Measurements from ENCODE around the gene INTS1. TPM values are rescaled to one million over a fixed set of nuclear protein-coding genes. Genes with fewer than 3 reads are reported as not detected.

INTS1 gene
- total RNA-seq, 2 donors from 2014 or later, result 84.6 to 85.0 TPM

- DNase-seq (ENCODE audit: low spot score in 2 of 2), result no peak
- no peak for ATAC-seq
- Mint-ChIP-seq H3K27ac (no peak overlapping the region), H3K36me3 (peaks cover 6 to 9% of the 10 kb centered on the region in 2 donors), H3K9me3 (no peaks in the 10 kb centered on the region)
These were observed 30.9 kb upstream of the INTS1 start for GRCh38 chr7:1535100-1535458.

DNA sequence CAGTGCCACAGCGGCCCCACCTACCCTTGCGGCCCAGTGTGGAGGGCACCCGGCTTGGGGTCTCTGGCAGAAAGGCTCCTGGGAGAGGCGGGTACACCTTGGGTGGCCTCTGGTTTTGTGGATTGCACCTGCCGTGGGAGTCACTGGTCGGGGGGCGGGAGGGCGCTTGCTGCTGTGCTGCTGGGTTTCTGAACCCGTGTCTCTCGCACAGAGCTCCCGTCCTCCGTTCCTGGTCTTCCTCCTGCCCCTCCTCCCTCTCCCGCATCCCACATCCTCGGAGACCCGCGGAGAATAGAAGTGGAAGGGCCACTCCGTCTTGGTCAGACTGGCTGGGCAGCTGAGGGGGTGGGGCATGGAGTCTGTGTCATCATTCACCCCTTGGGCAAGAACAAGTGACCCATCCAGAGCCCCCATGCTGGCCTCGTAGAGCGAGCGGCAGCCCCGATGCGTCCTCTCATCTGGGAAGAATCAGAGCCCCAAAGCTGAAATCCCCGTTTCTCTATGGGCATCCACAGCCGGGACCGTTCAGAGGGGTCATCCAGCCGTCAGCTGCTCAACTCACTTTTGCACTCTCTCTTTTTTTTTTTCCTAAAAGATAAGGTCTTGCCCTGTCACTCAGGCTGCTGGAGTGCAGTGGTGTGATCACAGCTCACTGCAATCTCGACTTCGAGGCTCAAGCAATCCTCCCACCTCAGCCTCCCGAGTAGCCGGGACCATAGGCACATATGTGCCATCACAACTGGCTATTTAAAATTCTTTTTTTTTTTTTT lies 30.3 kb upstream of the INTS1 start:
- Mint-ChIP-seq H3K36me3 (peaks cover 6 to 9% of the 10 kb centered on the region in 2 donors), H3K27ac (peak overlapping the region in 1 of 2 donors; percentile 86), H3K9me3 (no peaks in the 10 kb centered on the region)
- DNase-seq (ENCODE audit: low spot score in 2 of 2), result no peak
- no peak for ATAC-seq

GRCh38 chr7:1533547-1534329 lies 29.5 kb upstream of the INTS1 start:
- DNase-seq (ENCODE audit: low spot score in 2 of 2) (peak in 1 of 2 donors; percentile 39), ATAC-seq (peak; percentile 49 to 58)
- peaks cover 6 to 9% of the 10 kb centered on the region in 2 donors for H3K36me3 Mint-ChIP-seq
- H3K9me3 Mint-ChIP-seq, result no peaks in the 10 kb centered on the region
- peak overlapping the region; percentile 86 to 92 for H3K27ac Mint-ChIP-seq

DNA sequence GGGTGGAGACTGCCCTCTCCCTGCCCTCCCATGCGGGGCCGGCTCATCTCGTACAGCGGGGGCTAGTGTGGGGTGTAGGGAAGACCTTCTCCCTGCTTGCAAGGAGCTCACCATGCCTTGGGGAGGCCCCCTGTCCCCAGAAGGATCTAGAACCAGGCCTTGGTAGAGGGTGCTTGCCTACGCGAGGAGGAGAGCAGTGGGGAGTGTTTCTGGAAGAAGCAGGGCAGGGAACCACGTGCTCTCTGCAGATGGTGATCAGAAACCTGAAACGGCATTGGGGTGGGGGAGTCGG lies 29.0 kb upstream of the INTS1 start:
- no peaks in the 10 kb centered on the region for H3K9me3 Mint-ChIP-seq
- H3K36me3 Mint-ChIP-seq, result peaks cover 6 to 9% of the 10 kb centered on the region in 2 donors
- peak overlapping the region; percentile 86 to 92 for H3K27ac Mint-ChIP-seq
- ATAC-seq, result no peak
- no peak for DNase-seq (ENCODE audit: low spot score in 2 of 2)

GRCh38 chr7:1532456-1533254 lies 28.5 kb upstream of the INTS1 start:
- H3K9me3 Mint-ChIP-seq, result no peaks in the 10 kb centered on the region

GRCh38 chr7:1531979-1532455 lies 27.8 kb upstream of the INTS1 start:
- ATAC-seq (no peak), DNase-seq (ENCODE audit: low spot score in 2 of 2) (no peak)
- H3K9me3 Mint-ChIP-seq, result no peaks in the 10 kb centered on the region
- H3K36me3 Mint-ChIP-seq, result peaks cover 6 to 9% of the 10 kb centered on the region in 2 donors
- H3K27ac Mint-ChIP-seq, result peak overlapping the region; percentile 86 to 92

More at GRCh38 chr7:1532456-1533254, 28.5 kb upstream of the INTS1 start:
- ATAC-seq (peak; percentile 68 to 69), DNase-seq (ENCODE audit: low spot score in 2 of 2) (peak; percentile 53 to 77)
- H3K36me3 Mint-ChIP-seq, result peaks cover 6 to 9% of the 10 kb centered on the region in 2 donors
- H3K27ac Mint-ChIP-seq, result peak overlapping the region; percentile 86 to 92

GRCh38 chr7:1531263-1531978 lies 27.2 kb upstream of the INTS1 start:
- Mint-ChIP-seq H3K36me3 (peaks cover 6 to 9% of the 10 kb centered on the region in 2 donors), H3K9me3 (no peaks in the 10 kb centered on the region), H3K27ac (peak overlapping the region; percentile 86 to 92)
- DNase-seq (ENCODE audit: low spot score in 2 of 2) (peak in 1 of 2 donors; percentile 43), ATAC-seq (peak; percentile 1 to 19)

DNA sequence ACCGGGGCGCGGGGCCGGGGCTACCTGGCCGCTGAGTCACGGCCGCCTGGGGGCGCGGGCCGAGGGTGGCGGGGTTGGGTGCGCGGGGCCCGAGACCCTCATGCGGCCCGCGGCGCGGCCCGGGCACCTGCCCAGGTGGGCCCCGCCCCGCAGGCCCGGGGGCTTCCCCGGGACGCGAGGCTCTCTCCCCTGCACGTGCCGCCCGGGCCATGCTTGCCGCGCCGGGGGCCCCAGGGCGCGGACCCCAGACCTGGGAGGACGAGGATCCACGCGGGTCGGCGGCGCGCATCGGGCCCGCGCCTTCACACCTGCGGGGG lies 26.7 kb upstream of the INTS1 start:
- DNase-seq (ENCODE audit: low spot score in 2 of 2) (no peak), ATAC-seq (peak; percentile 3 to 8)
- Mint-ChIP-seq H3K27ac (peak overlapping the region in 1 of 2 donors; percentile 86), H3K9me3 (no peaks in the 10 kb centered on the region), H3K36me3 (peaks cover 6 to 9% of the 10 kb centered on the region in 2 donors)

- Mint-ChIP-seq H3K9me3 (no peaks in the 10 kb centered on the region), H3K36me3 (peaks cover 6 to 9% of the 10 kb centered on the region in 2 donors), H3K27ac (no peak overlapping the region)
- DNase-seq (ENCODE audit: low spot score in 2 of 2) (no peak), ATAC-seq (no peak)
These were observed 25.4 kb upstream of the INTS1 start for GRCh38 chr7:1529383-1530116.

GRCh38 chr7:1526271-1526754 lies 22.1 kb upstream of the INTS1 start:
- Mint-ChIP-seq H3K36me3 (peaks cover under 1 to 7% of the 10 kb centered on the region in 2 donors), H3K27ac (no peak overlapping the region), H3K9me3 (no peaks in the 10 kb centered on the region)
- DNase-seq (ENCODE audit: low spot score in 2 of 2), result no peak
- no peak for ATAC-seq

GRCh38 chr7:1525409-1525808 lies 21.2 kb upstream of the INTS1 start:
- no peak overlapping the region for H3K27ac Mint-ChIP-seq
- H3K36me3 Mint-ChIP-seq, result peaks cover 0 to 7% of the 10 kb centered on the region in 2 donors
- no peak for ATAC-seq
- H3K9me3 Mint-ChIP-seq, result no peaks in the 10 kb centered on the region
- DNase-seq (ENCODE audit: low spot score in 2 of 2), result no peak

- Mint-ChIP-seq H3K9me3 (peaks cover 4 to 5% of the 10 kb centered on the region in 2 donors), H3K36me3 (peaks cover 6 to 13% of the 10 kb centered on the region in 2 donors), H3K27ac (no peak overlapping the region)
- ATAC-seq (no peak), DNase-seq (ENCODE audit: low spot score in 2 of 2) (no peak)
These were observed 19.7 kb upstream of the INTS1 start for GRCh38 chr7:1523844-1524243.

GRCh38 chr7:1523208-1523607 lies 19.0 kb upstream of the INTS1 start:
- Mint-ChIP-seq H3K36me3 (peaks cover 6 to 13% of the 10 kb centered on the region in 2 donors), H3K9me3 (peaks cover 4 to 5% of the 10 kb centered on the region in 2 donors), H3K27ac (no peak overlapping the region)
- no peak for DNase-seq (ENCODE audit: low spot score in 2 of 2)
- ATAC-seq, result no peak

- peaks cover 4 to 5% of the 10 kb centered on the region in 2 donors for H3K9me3 Mint-ChIP-seq
- ATAC-seq (peak in 1 of 2 donors; percentile 77), DNase-seq (ENCODE audit: low spot score in 2 of 2) (no peak)
- H3K36me3 Mint-ChIP-seq, result peaks cover 6 to 13% of the 10 kb centered on the region in 2 donors
- no peak overlapping the region for H3K27ac Mint-ChIP-seq
These were observed 17.3 kb upstream of the INTS1 start for GRCh38 chr7:1521456-1521855.

DNA sequence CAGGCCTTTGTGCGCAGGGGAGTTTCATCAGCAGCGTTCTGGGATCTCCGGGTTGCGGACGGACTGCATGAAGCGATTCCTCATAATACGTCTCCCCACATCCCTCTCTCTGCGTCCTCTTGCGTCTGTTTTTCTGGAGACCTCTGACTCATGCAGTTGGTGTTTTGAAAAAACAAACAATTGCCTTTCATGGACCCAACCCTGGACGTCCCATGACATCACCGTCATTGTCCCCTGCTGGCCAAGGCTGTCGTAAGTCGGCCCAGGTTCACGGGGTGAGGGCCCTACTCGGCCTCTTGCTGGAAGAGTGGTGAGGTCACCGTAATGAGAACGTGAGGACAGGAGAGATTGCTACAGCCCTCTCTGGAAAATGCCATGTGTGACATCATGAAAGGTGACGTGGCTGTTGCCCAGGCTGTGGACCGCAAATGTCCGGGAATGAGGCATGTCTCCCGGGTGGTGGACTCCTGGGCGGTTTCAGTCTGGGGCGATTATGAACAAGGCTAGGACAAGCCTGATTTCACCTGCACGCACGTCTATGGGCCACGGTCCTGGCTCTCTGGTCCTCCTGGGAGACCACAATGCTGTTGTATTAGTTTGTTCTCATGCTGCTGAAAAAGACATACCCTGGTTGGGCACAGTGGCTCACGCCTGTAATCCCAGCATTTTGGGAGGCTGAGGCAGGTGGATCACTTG lies 16.5 kb upstream of the INTS1 start:
- Mint-ChIP-seq H3K9me3 (peaks cover 4 to 5% of the 10 kb centered on the region in 2 donors), H3K36me3 (peaks cover 6 to 13% of the 10 kb centered on the region in 2 donors), H3K27ac (no peak overlapping the region)
- ATAC-seq, result no peak
- no peak for DNase-seq (ENCODE audit: low spot score in 2 of 2)

Data from activated naive CD4-positive, alpha-beta T cell treated with anti-CD3 and anti-CD28 coated beads, Interleukin-2, amount 50 U/mL, for 72 hours (primary cell).